ENCODE data around the gene LRRC4. TPM values are rescaled to one million over a fixed set of nuclear protein-coding genes. Genes with fewer than 3 reads are reported as not detected.

LRRC4 gene
- total and polyA plus RNA-seq, 2 donors from 2014 or later = 1.6 to 3.2 TPM

- no peak for FAIRE-seq
- H3K4me3 ChIP-seq (ENCODE audit: low read length in 3 of 3) = no peak overlapping the region
- H3K9ac ChIP-seq (ENCODE audit: low read length in 3 of 3) = no peak overlapping the region
- peaks cover 0 to 7% (median 3%) of the 10 kb centered on the region in 3 donors for H3K4me1 ChIP-seq (ENCODE audit: control insufficient read depth in 2 of 3, insufficient read depth in 2 of 3, low read depth in 1 of 3, low read length in 3 of 3)
- TF ChIP-seq CTCF (IDR thresholded peaks at IDR 0.05; ENCODE audit: borderline replicate concordance, extremely low read depth, insufficient read depth) = no peak
- H3K36me3 ChIP-seq (ENCODE audit: control insufficient read depth in 2 of 3, insufficient read depth in 3 of 3, low read length in 3 of 3) = peaks cover 0 to 7% (median 3%) of the 10 kb centered on the region in 3 donors
- H3K27me3 ChIP-seq (ENCODE audit: control insufficient read depth, insufficient read depth, low read length) = no peaks in the 10 kb centered on the region
- H3K9me3 ChIP-seq (ENCODE audit: control insufficient read depth in 2 of 3, insufficient read depth in 1 of 3, low read length in 3 of 3) = no peaks in the 10 kb centered on the region
- intact Hi-C loops (cut with DNase I) = no loop called here
- H3K27ac ChIP-seq (ENCODE audit: low read depth in 2 of 2, low read length in 2 of 2) = no peak overlapping the region
- DNase-seq = peak in 1 of 5 donors; percentile 79
Observed at GRCh38 chr7:128076796-128077271, 45.6 kb upstream of the LRRC4 start.

GRCh38 chr7:128076196-128076795 is 45.1 kb upstream of the LRRC4 start:
- H3K9me3 ChIP-seq (ENCODE audit: control insufficient read depth in 2 of 3, insufficient read depth in 1 of 3, low read length in 3 of 3) = no peaks in the 10 kb centered on the region
- H3K9ac ChIP-seq (ENCODE audit: low read length in 3 of 3) = no peak overlapping the region
- H3K4me3 ChIP-seq (ENCODE audit: low read length in 3 of 3) = no peak overlapping the region
- DNase-seq (no peak), FAIRE-seq (no peak)
- H3K27ac ChIP-seq (ENCODE audit: low read depth in 2 of 2, low read length in 2 of 2) = no peak overlapping the region
- peaks cover 0 to 7% (median 3%) of the 10 kb centered on the region in 3 donors for H3K4me1 ChIP-seq (ENCODE audit: control insufficient read depth in 2 of 3, insufficient read depth in 2 of 3, low read depth in 1 of 3, low read length in 3 of 3)
- intact Hi-C loops (cut with DNase I) = no loop called here
- H3K27me3 ChIP-seq (ENCODE audit: control insufficient read depth, insufficient read depth, low read length) = no peaks in the 10 kb centered on the region
- TF ChIP-seq CTCF (IDR thresholded peaks at IDR 0.05; ENCODE audit: borderline replicate concordance, extremely low read depth, insufficient read depth) = no peak
- peaks cover 0 to 3% (median 1%) of the 10 kb centered on the region in 3 donors for H3K36me3 ChIP-seq (ENCODE audit: control insufficient read depth in 2 of 3, insufficient read depth in 3 of 3, low read length in 3 of 3)

GRCh38 chr7:128075242-128076095 is 44.2 kb upstream of the LRRC4 start:
- no peak for FAIRE-seq
- no peak overlapping the region for H3K9ac ChIP-seq (ENCODE audit: low read length in 3 of 3)
- DNase-seq = peak in 4 of 5 donors; percentile 40 to 72 (median 62)
- no peaks in the 10 kb centered on the region for H3K9me3 ChIP-seq (ENCODE audit: control insufficient read depth in 2 of 3, insufficient read depth in 1 of 3, low read length in 3 of 3)
- peaks cover 0 to 7% (median 3%) of the 10 kb centered on the region in 3 donors for H3K4me1 ChIP-seq (ENCODE audit: control insufficient read depth in 2 of 3, insufficient read depth in 2 of 3, low read depth in 1 of 3, low read length in 3 of 3)
- TF ChIP-seq CTCF (IDR thresholded peaks at IDR 0.05; ENCODE audit: borderline replicate concordance, extremely low read depth, insufficient read depth) = no peak
- no peak overlapping the region for H3K4me3 ChIP-seq (ENCODE audit: low read length in 3 of 3)
- H3K27ac ChIP-seq (ENCODE audit: low read depth in 2 of 2, low read length in 2 of 2) = no peak overlapping the region
- intact Hi-C loops (cut with DNase I) = no loop called here
- H3K27me3 ChIP-seq (ENCODE audit: control insufficient read depth, insufficient read depth, low read length) = no peaks in the 10 kb centered on the region
- peaks cover 0 to 3% (median 0%) of the 10 kb centered on the region in 3 donors for H3K36me3 ChIP-seq (ENCODE audit: control insufficient read depth in 2 of 3, insufficient read depth in 3 of 3, low read length in 3 of 3)

All from kidney (tissue), 14 donors.